ENCODE measurements around the gene ARHGEF39. TPM values are rescaled to one million over a fixed set of nuclear protein-coding genes. Genes with fewer than 3 reads are reported as not detected.

ARHGEF39 gene
- total RNA-seq, 1 experiment from 2014 or later: 7.8 TPM

GRCh38 chr9:35696520-35697215, 31.7 kb upstream of the ARHGEF39 start:
- in situ Hi-C loops (cut with HindIII; ENCODE audit: low pct_unique_long_range_greater_than_20kb, low sequenced_read_pairs): no loop called here
- peak; percentile 34 for DNase-seq (ENCODE audit: low read depth)

- DNase-seq (ENCODE audit: low read depth): no peak
- in situ Hi-C loops (cut with HindIII; ENCODE audit: low pct_unique_long_range_greater_than_20kb, low sequenced_read_pairs): no loop called here
Measured at GRCh38 chr9:35695943-35696401, 31.0 kb upstream of the ARHGEF39 start.

- in situ Hi-C loops (cut with HindIII; ENCODE audit: low pct_unique_long_range_greater_than_20kb, low sequenced_read_pairs): no loop called here
- DNase-seq (ENCODE audit: low read depth): no peak
Measured at GRCh38 chr9:35691757-35692301, 26.8 kb upstream of the ARHGEF39 start.

- no peak for DNase-seq (ENCODE audit: low read depth)
- in situ Hi-C loops (cut with HindIII; ENCODE audit: low pct_unique_long_range_greater_than_20kb, low sequenced_read_pairs): no loop called here
Measured at GRCh38 chr9:35691334-35691650, 26.3 kb upstream of the ARHGEF39 start.

DNA sequence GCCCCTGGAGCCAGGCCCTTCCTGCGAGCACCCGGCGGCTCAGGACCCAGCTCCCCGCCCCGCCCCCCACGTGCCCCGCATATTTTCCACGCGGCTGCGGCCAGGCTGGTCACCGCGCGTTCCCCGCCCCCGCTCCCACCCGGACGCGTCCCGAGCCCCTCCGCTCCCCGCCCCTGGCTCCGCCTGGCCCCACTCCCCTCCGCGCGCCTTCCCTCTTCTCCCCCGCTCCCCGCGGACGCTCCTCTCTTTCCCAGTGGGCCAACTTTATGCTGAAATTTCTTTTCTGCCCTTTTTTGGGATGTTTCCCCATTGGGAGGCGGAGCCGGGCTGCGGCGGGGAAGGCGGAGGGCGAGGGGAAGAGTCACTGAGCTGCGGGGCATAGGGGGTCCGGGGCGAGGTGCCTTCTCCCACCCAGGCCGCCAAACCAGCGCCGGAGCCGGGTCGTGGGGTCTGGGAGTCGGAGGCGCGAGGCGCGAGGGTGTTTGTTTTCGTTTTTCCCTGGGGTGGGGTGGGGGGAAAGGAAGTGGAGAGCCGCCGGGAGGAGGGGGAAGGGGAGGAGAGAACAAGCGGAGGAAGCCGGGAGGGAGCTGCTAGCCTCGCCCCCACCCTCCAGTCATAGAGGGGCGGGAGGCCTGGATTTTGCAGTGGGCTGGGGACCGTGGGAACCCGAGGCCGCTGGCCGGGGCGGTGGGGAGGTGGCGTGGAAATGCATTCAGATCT, 25.8 kb upstream of the ARHGEF39 start:
- DNase-seq (ENCODE audit: low read depth): peak; percentile 36
- in situ Hi-C loops (cut with HindIII; ENCODE audit: low pct_unique_long_range_greater_than_20kb, low sequenced_read_pairs): no loop called here

DNA sequence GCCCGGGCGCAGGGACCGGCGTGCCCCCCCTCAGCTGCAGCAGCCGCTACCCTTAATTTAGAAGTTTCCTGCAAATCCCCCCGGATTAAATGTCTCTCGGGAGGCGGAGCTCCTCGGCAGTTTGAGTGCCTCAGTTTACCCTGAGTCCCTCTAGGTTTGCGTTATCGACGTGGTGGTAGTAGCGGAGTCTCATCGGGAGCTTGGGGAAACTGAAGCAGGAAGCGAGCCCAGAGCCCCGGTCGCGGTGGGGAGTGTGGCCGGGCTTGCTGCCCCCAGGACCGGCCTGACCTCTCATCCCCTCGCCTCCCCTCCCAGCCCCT, 25.3 kb upstream of the ARHGEF39 start:
- DNase-seq (ENCODE audit: low read depth): no peak

DNA sequence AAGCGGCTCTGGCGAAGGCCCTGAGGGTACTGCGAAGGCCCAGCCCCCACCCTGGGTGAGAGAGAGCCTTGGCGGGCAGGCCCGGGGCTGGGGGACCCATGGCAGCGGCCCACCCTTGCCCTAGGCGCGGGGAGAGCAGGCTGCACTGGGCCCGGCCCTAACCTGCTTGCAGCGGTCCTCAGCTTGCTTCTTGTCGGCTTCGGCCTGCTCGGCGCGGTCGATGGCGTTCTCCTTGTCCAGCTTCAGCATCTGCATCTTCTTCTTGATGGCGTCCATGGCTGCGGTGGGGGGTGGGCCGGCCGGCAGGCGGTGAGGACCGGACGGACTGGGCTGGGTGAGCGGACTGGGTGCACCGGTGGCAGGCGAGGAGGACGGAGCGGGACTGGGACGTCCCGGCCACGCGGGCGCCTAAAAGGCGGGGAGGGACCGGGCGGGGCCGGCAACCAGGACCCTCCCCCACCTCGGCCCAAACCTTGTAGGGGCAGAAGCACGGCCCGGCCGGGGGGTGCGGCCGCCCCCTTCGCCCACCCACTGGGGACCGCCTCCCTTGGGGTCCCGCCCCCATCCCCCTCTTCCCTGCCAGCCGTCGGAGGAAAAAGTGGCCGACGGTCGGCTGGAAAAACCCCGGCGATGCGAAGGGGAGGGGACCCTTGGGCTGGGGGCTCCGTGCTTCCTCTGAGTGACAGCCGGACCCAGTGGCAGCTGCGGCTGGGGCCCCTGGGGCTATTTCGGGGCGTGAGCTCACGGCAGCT, 24.7 kb upstream of the ARHGEF39 start, which contains the start of gene TPM2:
TPM2 (minus strand) TSS at position 384 of the 752 bp plus-strand sequence; CDS start at position 276, 108 bp downstream.
- in situ Hi-C loops (cut with HindIII; ENCODE audit: low pct_unique_long_range_greater_than_20kb, low sequenced_read_pairs): no loop called here
- DNase-seq (ENCODE audit: low read depth): no peak

More for the DNA sequence above, 25.3 kb upstream of the ARHGEF39 start:
- in situ Hi-C loops (cut with HindIII; ENCODE audit: low pct_unique_long_range_greater_than_20kb, low sequenced_read_pairs): no loop called here

GRCh38 chr9:35688558-35689541, 23.9 kb upstream of the ARHGEF39 start:
- peak; percentile 29 for DNase-seq (ENCODE audit: low read depth)
- in situ Hi-C loops (cut with HindIII; ENCODE audit: low pct_unique_long_range_greater_than_20kb, low sequenced_read_pairs): no loop called here

GRCh38 chr9:35687972-35688557, 23.1 kb upstream of the ARHGEF39 start:
- DNase-seq (ENCODE audit: low read depth): no peak
- in situ Hi-C loops (cut with HindIII; ENCODE audit: low pct_unique_long_range_greater_than_20kb, low sequenced_read_pairs): no loop called here

- in situ Hi-C loops (cut with HindIII; ENCODE audit: low pct_unique_long_range_greater_than_20kb, low sequenced_read_pairs): no loop called here
- no peak for DNase-seq (ENCODE audit: low read depth)
Measured at GRCh38 chr9:35687306-35687705, 22.3 kb upstream of the ARHGEF39 start.

GRCh38 chr9:35686222-35687203, 21.5 kb upstream of the ARHGEF39 start:
- DNase-seq (ENCODE audit: low read depth): no peak
- in situ Hi-C loops (cut with HindIII; ENCODE audit: low pct_unique_long_range_greater_than_20kb, low sequenced_read_pairs): no loop called here

DNA sequence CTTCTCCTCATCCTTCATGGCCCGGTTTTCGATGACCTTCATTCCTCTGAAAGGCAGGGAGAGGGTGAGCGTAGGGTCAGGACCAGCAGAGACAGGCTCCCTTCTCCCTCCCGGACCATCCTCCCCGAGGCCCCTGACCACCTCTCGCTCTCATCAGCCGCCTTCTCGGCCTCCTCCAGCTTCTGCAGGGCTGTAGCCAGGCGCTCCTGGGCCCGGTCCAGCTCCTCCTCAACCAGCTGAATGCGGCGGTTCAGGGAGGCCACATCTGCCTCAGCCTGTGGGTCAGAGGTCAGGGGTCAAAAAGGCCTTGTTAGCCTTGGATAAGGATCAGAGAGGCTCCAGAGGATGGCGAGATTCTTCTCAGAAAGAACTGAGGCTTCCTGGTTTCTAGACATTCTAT, 20.5 kb upstream of the ARHGEF39 start:
- in situ Hi-C loops (cut with HindIII; ENCODE audit: low pct_unique_long_range_greater_than_20kb, low sequenced_read_pairs): no loop called here

GRCh38 chr9:35684921-35685320, 19.9 kb upstream of the ARHGEF39 start:
- DNase-seq (ENCODE audit: low read depth): no peak
- in situ Hi-C loops (cut with HindIII; ENCODE audit: low pct_unique_long_range_greater_than_20kb, low sequenced_read_pairs): no loop called here

More for the DNA sequence above, 20.5 kb upstream of the ARHGEF39 start:
- DNase-seq (ENCODE audit: low read depth): no peak

GRCh38 chr9:35683323-35683722, 18.3 kb upstream of the ARHGEF39 start:
- DNase-seq (ENCODE audit: low read depth): no peak
- in situ Hi-C loops (cut with HindIII; ENCODE audit: low pct_unique_long_range_greater_than_20kb, low sequenced_read_pairs): no loop called here

- in situ Hi-C loops (cut with HindIII; ENCODE audit: low pct_unique_long_range_greater_than_20kb, low sequenced_read_pairs): no loop called here
- DNase-seq (ENCODE audit: low read depth): no peak
Measured at GRCh38 chr9:35682520-35683315, 17.7 kb upstream of the ARHGEF39 start.

- in situ Hi-C loops (cut with HindIII; ENCODE audit: low pct_unique_long_range_greater_than_20kb, low sequenced_read_pairs): no loop called here
- DNase-seq (ENCODE audit: low read depth): no peak
Measured at GRCh38 chr9:35682051-35682450, 17.1 kb upstream of the ARHGEF39 start.
